Renal cortical epithelial cell (primary cell): ENCODE data around the gene JAKMIP2. TPM values are rescaled to one million over a fixed set of nuclear protein-coding genes. Genes with fewer than 3 reads are reported as not detected.

Source experiments
- DNase-seq: peaks from one replicate; pipeline ENCODE4 v3.0.0-alpha.2; 2011; ENCODE audit warnings: low read depth
- total RNA-seq: library from RNA; depleted of rRNA; stranded (reverse); fragments of >200 nt; gene quantifications from 2 replicates; pipeline ENCODE4 v1.2.3, GENCODE V29; 2014

Gene JAKMIP2
- total RNA-seq, 1 donor from 2014 or later, result not detected

GRCh38 chr5:147699496-147700088, 82.9 kb downstream of the JAKMIP2 start:
- no peak for DNase-seq

GRCh38 chr5:147697380-147697779, 85.1 kb downstream of the JAKMIP2 start:
- no peak for DNase-seq

- peak; percentile 11 for DNase-seq
Measured at GRCh38 chr5:147694772-147695171, 87.8 kb downstream of the JAKMIP2 start.

- no peak for DNase-seq
Measured at GRCh38 chr5:147693233-147693632, 89.3 kb downstream of the JAKMIP2 start.

- no peak for DNase-seq
Measured at GRCh38 chr5:147691130-147691529, 91.4 kb downstream of the JAKMIP2 start.

GRCh38 chr5:147690595-147690994, 91.9 kb downstream of the JAKMIP2 start:
- peak; percentile 55 for DNase-seq

GRCh38 chr5:147689426-147689825, 93.1 kb downstream of the JAKMIP2 start:
- no peak for DNase-seq

- peak; percentile 11 for DNase-seq
Measured at GRCh38 chr5:147688656-147689356, 93.7 kb downstream of the JAKMIP2 start.

GRCh38 chr5:147687118-147687517, 95.4 kb downstream of the JAKMIP2 start:
- no peak for DNase-seq

- no peak for DNase-seq
Measured at GRCh38 chr5:147686421-147686820, 96.1 kb downstream of the JAKMIP2 start.

GRCh38 chr5:147685993-147686392, 96.5 kb downstream of the JAKMIP2 start:
- peak; percentile 62 for DNase-seq

- no peak for DNase-seq
Measured at GRCh38 chr5:147675168-147675567, 107.4 kb downstream of the JAKMIP2 start.

GRCh38 chr5:147674411-147674810, 108.1 kb downstream of the JAKMIP2 start:
- DNase-seq, result no peak

GRCh38 chr5:147673791-147674190, 108.7 kb downstream of the JAKMIP2 start:
- no peak for DNase-seq

- no peak for DNase-seq
Measured at GRCh38 chr5:147673266-147673665, 109.3 kb downstream of the JAKMIP2 start.

GRCh38 chr5:147671365-147671764, 111.2 kb downstream of the JAKMIP2 start:
- no peak for DNase-seq

- no peak for DNase-seq
Measured at GRCh38 chr5:147670815-147671214, 111.7 kb downstream of the JAKMIP2 start.

- no peak for DNase-seq
Measured at GRCh38 chr5:147669169-147669869, 113.2 kb downstream of the JAKMIP2 start.

GRCh38 chr5:147668385-147668784, 114.1 kb downstream of the JAKMIP2 start:
- no peak for DNase-seq

GRCh38 chr5:147667363-147667762, 115.2 kb downstream of the JAKMIP2 start:
- no peak for DNase-seq

- no peak for DNase-seq
Measured at GRCh38 chr5:147666419-147666818, 116.1 kb downstream of the JAKMIP2 start.

GRCh38 chr5:147661541-147661940, 121.0 kb downstream of the JAKMIP2 start:
- no peak for DNase-seq
